ENCODE measurements around the gene DLX4. TPM values are rescaled to one million over a fixed set of nuclear protein-coding genes. Genes with fewer than 3 reads are reported as not detected.

Gene DLX4
- total RNA-seq, 1 donor from 2014 or later, result 2.4 TPM

DNA sequence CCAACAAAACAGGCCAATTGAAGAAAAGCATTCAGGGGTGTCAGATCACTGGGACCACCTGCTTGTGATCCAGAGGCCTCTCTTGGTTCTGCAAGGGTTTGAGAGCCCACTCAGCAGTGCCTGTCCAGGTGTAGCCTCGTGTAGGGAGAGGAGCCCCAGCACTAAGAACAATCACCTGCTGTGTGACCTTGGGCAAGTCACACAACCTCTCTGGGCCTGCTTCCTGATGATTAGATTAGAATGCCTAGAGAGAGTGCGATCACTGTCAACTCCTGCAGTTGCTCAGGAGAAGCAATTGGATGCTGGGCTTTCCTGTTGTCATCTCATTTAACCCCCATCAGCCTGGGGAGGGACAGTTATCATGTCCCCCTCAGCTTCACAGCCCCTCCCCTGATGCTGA lies 15.8 kb downstream of the DLX4 start:
- Mint-ChIP-seq H3K27ac (no peak overlapping the region), H3K27me3 (peaks cover 77% of the 10 kb centered on the region), H3K36me3 (ENCODE audit: insufficient read depth) (no peaks in the 10 kb centered on the region), H3K4me1 (ENCODE audit: low read depth) (no peaks in the 10 kb centered on the region), H3K4me3 (ENCODE audit: low read depth) (no peak overlapping the region), H3K9me3 (ENCODE audit: low read depth) (no peaks in the 10 kb centered on the region)
- DNase-seq (ENCODE audit: low spot score, unreplicated experiment), result no peak
- TF ChIP-seq, protein P1, sequence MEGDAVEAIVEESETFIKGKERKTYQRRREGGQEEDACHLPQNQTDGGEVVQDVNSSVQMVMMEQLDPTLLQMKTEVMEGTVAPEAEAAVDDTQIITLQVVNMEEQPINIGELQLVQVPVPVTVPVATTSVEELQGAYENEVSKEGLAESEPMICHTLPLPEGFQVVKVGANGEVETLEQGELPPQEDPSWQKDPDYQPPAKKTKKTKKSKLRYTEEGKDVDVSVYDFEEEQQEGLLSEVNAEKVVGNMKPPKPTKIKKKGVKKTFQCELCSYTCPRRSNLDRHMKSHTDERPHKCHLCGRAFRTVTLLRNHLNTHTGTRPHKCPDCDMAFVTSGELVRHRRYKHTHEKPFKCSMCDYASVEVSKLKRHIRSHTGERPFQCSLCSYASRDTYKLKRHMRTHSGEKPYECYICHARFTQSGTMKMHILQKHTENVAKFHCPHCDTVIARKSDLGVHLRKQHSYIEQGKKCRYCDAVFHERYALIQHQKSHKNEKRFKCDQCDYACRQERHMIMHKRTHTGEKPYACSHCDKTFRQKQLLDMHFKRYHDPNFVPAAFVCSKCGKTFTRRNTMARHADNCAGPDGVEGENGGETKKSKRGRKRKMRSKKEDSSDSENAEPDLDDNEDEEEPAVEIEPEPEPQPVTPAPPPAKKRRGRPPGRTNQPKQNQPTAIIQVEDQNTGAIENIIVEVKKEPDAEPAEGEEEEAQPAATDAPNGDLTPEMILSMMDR (IDR thresholded peaks at IDR 0.05; ENCODE audit: unreplicated experiment), result no peak

DNA sequence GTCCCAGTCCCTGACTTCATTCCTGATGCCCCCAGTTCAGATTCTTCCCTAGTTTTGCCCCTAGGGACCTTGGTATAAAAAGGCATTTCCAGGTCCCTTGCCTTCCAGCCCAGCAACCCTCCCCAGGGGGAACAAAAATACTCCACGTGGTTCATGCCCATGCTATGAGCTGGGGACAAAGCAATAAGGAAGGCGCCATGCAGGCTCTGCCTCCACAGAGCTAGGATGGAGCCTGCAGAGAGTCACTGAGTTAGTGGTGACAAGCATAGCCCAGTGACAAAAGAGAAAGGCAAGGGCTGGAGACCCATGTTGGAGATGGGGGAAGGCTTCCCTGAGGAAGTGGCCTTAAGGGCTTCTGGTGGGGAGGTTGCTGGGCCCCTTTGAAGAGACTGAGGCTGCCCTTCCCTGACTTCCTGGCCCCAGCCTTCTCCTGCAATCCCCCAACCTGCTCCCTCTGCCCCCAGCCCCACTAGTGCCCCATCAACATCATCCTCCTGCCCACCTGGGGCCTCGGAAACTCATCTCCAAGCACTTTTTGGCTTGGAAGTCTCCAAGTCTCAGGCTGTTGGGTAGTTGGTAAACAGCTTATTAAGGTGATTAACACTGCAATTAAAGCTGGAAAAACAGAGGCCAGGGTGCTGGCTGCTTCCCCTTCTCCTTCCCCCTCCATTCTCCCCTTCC lies 16.5 kb downstream of the DLX4 start:
- H3K4me1 Mint-ChIP-seq (ENCODE audit: low read depth), result no peaks in the 10 kb centered on the region
- H3K27me3 Mint-ChIP-seq, result peaks cover 81% of the 10 kb centered on the region
- no peak overlapping the region for H3K27ac Mint-ChIP-seq

DNA sequence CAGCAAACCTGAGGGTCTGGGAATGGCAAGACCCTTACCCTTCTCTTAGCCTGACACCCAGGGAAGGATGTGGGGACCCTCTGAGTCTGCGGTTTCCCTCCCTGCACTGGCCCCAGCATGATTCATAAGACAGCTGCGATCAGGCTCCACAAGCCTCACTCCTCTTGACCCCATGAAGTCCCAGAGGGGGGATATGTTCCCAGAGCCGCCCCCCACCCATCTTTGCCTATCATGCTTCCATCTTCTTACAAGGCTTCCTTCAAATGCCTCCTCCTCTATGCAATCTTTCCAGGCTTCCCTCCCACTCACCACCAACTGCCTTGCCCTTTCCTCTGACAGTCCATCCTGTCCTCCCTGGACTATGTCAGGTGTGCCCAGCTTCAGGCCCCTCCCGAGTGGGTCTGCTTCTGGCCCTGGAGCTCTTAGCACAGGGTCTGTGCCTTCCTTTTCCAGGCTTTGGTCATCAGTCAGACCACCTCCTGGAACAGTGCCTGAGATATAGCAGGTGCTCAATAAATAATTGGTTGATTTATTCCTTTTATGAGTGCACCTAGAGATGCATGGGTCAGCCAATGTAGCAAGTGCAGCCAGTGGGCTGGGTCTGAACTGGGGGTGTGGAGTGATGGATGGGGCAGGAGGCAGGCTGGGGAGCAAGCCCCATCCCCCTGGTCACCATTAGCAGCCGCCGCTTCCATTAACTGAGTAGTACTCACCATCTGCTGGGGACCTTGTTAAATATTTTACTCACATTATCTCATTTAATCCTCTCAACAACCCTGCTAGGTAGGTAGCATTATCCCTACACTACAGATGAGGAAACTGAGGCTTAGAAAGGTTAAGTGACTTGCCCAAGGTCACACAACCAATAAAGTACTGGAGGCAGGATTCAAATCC lies 17.7 kb downstream of the DLX4 start:
- DNase-seq (ENCODE audit: low spot score, unreplicated experiment), result no peak

More for the DNA sequence above, 16.5 kb downstream of the DLX4 start:
- TF ChIP-seq, protein P1 (IDR thresholded peaks at IDR 0.05; ENCODE audit: unreplicated experiment), result no peak
- Mint-ChIP-seq H3K9me3 (ENCODE audit: low read depth) (no peaks in the 10 kb centered on the region), H3K4me3 (ENCODE audit: low read depth) (no peak overlapping the region), H3K36me3 (ENCODE audit: insufficient read depth) (no peaks in the 10 kb centered on the region)
- no peak for DNase-seq (ENCODE audit: low spot score, unreplicated experiment)

DNA sequence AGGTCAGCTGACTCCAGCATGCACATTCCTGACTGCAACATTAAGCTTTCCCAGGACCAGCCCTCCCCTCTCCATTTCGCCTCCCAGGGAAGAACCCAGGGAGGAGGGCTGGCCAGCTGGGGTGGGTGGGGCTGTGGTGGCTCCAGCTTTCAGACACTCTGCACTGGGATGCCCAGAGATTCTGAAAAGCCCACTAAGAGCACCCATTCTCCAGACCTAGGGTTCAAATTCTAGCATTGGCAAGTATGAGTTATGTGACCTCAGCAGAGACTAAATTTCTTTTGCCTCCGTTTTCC lies 18.2 kb downstream of the DLX4 start:
- DNase-seq (ENCODE audit: low spot score, unreplicated experiment), result no peak
- TF ChIP-seq, protein P1 (IDR thresholded peaks at IDR 0.05; ENCODE audit: unreplicated experiment), result no peak
- Mint-ChIP-seq H3K36me3 (ENCODE audit: insufficient read depth) (peaks cover 1% of the 10 kb centered on the region), H3K27ac (no peak overlapping the region), H3K9me3 (ENCODE audit: low read depth) (no peaks in the 10 kb centered on the region), H3K4me1 (ENCODE audit: low read depth) (no peaks in the 10 kb centered on the region), H3K4me3 (ENCODE audit: low read depth) (no peak overlapping the region), H3K27me3 (peaks cover 81% of the 10 kb centered on the region)

More for the DNA sequence above, 17.7 kb downstream of the DLX4 start:
- TF ChIP-seq, protein P1 (IDR thresholded peaks at IDR 0.05; ENCODE audit: unreplicated experiment), result no peak
- no peaks in the 10 kb centered on the region for H3K4me1 Mint-ChIP-seq (ENCODE audit: low read depth)
- H3K9me3 Mint-ChIP-seq (ENCODE audit: low read depth), result no peaks in the 10 kb centered on the region
- peaks cover 1% of the 10 kb centered on the region for H3K36me3 Mint-ChIP-seq (ENCODE audit: insufficient read depth)
- no peak overlapping the region for H3K4me3 Mint-ChIP-seq (ENCODE audit: low read depth)
- peaks cover 79% of the 10 kb centered on the region for H3K27me3 Mint-ChIP-seq
- no peak overlapping the region for H3K27ac Mint-ChIP-seq

DNA sequence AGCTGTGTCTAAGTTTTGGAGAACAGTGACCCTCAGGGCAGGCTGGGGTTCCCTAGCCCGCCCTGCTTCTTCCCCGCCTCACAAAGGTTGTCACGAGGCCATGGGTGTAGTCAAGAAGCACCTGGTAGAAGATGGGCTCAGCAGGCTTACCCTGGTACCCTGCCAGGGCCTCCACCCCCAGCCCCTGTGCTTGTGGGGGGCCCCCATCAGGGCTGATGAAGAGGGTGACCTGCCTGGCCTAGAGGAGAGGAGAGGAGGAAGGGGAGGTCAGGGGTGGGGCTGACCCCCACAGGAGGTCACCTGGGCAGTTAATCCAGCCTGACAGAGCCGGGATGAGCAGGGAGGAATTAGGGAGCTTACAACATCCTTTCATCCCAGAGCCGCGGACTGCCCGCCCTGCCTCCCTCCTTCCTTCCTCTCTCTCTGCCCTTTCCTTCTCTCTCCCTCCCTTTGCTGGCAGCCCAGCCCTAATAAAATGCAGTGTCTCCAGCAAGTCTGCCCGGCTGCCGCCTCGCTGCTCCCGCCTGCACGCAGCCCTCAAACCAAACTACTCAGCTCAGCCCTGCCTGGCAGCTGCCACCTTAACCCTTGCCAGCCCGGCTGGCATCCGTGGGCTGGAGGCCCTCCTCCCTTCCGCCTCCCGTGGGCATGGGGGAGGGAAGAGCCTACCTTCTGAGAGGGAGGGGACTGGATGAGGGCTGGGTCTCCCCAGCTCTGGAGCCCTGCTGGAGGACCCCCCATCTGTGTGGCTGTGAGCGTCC lies 18.9 kb downstream of the DLX4 start:
- TF ChIP-seq, protein P1 (IDR thresholded peaks at IDR 0.05; ENCODE audit: unreplicated experiment), result no peak
- Mint-ChIP-seq H3K27ac (no peak overlapping the region), H3K36me3 (ENCODE audit: insufficient read depth) (peaks cover 1% of the 10 kb centered on the region), H3K4me3 (ENCODE audit: low read depth) (no peak overlapping the region), H3K4me1 (ENCODE audit: low read depth) (no peaks in the 10 kb centered on the region), H3K27me3 (peaks cover 83% of the 10 kb centered on the region), H3K9me3 (ENCODE audit: low read depth) (no peaks in the 10 kb centered on the region)
- no peak for DNase-seq (ENCODE audit: low spot score, unreplicated experiment)

Data from progenitor cell of endocrine pancreas (in vitro differentiated cells).